ENCODE measurements around the gene APLN. TPM values are rescaled to one million over a fixed set of nuclear protein-coding genes. Genes with fewer than 3 reads are reported as not detected.

APLN gene
- total and polyA plus RNA-seq, 8 donors, result 1.0 to 14.2 (median 5.8) TPM

DNA sequence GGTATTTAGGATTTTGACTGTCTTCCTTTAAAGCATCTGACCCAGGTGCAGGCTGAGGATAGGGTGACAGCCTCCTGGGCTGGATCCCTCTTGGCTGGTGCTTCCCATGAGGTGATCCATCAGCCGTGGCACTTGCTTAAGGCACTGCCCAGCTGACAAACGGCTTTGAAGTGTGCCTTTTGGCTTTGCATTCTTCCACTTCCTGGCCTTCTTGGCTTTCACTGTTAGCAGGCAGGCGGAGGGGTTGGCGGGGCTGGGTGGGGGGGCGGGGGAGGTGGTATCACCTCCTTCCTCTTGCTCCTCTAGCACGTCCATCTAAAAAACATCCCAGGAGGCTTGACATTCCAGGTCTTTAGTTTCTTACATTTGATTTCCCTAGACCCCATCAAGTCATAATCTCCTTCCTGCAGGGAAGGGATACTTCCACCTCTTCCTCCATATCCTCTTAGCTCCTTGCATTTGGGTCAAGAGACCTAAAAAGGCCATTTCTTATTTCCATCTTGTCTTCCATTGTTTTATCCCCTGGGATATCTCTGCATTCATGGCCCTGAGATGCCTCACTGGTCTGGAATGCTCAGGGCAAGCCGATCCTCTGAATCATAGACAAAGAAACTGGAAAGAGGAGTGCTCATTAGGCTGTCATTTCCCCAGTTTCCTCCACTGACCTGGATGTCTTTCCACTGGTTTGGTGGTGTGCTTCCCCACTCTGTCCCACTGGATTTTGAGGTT is 11.3 kb upstream of the APLN start:
- no peak overlapping the region for H3K27ac ChIP-seq
- DNase-seq, result no peak
- H3K4me1 ChIP-seq, result no peaks in the 10 kb centered on the region
- no peaks in the 10 kb centered on the region for H3K36me3 ChIP-seq
- H3K4me3 ChIP-seq, result no peak overlapping the region
- ATAC-seq, result peak; percentile 75
- intact Hi-C loops (cut with DNase I), result no loop called here
- TF ChIP-seq, protein P1, sequence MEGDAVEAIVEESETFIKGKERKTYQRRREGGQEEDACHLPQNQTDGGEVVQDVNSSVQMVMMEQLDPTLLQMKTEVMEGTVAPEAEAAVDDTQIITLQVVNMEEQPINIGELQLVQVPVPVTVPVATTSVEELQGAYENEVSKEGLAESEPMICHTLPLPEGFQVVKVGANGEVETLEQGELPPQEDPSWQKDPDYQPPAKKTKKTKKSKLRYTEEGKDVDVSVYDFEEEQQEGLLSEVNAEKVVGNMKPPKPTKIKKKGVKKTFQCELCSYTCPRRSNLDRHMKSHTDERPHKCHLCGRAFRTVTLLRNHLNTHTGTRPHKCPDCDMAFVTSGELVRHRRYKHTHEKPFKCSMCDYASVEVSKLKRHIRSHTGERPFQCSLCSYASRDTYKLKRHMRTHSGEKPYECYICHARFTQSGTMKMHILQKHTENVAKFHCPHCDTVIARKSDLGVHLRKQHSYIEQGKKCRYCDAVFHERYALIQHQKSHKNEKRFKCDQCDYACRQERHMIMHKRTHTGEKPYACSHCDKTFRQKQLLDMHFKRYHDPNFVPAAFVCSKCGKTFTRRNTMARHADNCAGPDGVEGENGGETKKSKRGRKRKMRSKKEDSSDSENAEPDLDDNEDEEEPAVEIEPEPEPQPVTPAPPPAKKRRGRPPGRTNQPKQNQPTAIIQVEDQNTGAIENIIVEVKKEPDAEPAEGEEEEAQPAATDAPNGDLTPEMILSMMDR (IDR thresholded peaks at IDR 0.05), result no peak
- H3K27me3 ChIP-seq, result no peaks in the 10 kb centered on the region
- no peaks in the 10 kb centered on the region for H3K9me3 ChIP-seq

DNA sequence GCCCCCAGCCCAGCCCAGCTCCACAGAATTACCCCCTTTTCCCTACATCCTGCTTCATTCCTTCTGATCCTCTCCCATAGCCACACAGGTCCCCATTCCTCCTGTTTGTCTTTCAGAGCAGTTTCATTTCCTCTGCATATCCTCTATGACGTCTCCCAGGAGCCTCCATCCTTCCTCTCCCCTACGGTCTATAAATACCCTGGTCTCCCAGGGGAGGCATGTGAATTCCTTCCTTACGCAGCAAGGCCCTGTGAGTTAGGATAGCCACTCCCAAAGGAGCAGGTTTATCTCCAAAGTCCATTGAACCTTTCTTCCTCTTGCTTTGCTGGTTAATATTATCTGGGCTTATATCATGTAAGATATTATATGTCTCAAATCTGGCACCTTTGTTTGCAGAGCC is 8.4 kb upstream of the APLN start:
- intact Hi-C loops (cut with DNase I), result no loop called here
- no peak for DNase-seq
- no peaks in the 10 kb centered on the region for H3K4me1 ChIP-seq
- no peak for ATAC-seq
- H3K27me3 ChIP-seq, result no peaks in the 10 kb centered on the region
- H3K4me3 ChIP-seq, result no peak overlapping the region
- TF ChIP-seq, protein P1 (IDR thresholded peaks at IDR 0.05), result no peak
- H3K36me3 ChIP-seq, result no peaks in the 10 kb centered on the region
- H3K27ac ChIP-seq, result no peak overlapping the region
- H3K9me3 ChIP-seq, result no peaks in the 10 kb centered on the region

DNA sequence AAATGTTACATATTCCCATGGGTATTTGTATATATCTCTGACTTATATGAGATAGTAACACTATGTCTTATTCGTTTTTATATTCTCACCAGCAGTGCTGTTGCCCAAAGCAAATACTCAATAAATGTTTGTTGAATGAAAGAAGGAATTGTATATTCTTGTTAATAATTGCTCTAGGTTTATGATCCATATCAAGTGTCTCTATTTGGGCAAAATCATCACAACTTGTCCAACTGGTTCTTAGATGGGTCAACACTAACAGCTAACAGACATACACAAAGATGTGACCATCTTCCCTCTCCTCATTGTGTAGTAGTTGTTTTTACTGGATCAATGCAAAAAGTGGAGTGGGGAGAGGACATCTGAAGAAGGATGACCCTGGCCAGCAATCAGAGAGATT is 6.6 kb upstream of the APLN start:
- no peaks in the 10 kb centered on the region for H3K27me3 ChIP-seq
- no peaks in the 10 kb centered on the region for H3K36me3 ChIP-seq
- no peaks in the 10 kb centered on the region for H3K9me3 ChIP-seq
- intact Hi-C loops (cut with DNase I), result no loop called here
- no peak overlapping the region for H3K4me3 ChIP-seq
- DNase-seq (no peak), ATAC-seq (no peak)
- no peak overlapping the region for H3K27ac ChIP-seq
- H3K4me1 ChIP-seq, result no peaks in the 10 kb centered on the region
- TF ChIP-seq, protein P1 (IDR thresholded peaks at IDR 0.05), result no peak

DNA sequence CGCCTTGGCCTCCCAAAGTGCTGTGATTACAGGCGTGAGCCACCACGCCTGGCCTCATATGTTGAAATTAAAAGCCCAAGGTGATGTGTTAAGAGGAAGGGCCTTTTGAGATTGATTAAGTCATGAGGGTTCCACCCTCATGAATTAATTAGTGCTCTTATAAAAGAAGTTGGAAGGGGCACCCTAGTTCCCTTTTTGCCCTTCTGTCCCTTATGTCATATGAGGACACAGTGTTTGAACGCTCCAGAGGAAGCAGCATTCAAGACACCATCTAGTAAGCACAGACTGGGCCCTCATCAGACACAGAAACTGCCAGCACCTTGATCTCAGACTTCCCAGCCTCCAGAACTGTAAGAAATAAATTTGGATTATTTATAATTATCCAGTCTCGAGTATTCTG is 5.1 kb upstream of the APLN start:
- no peak for DNase-seq
- intact Hi-C loops (cut with DNase I), result no loop called here
- H3K4me1 ChIP-seq, result no peaks in the 10 kb centered on the region

DNA sequence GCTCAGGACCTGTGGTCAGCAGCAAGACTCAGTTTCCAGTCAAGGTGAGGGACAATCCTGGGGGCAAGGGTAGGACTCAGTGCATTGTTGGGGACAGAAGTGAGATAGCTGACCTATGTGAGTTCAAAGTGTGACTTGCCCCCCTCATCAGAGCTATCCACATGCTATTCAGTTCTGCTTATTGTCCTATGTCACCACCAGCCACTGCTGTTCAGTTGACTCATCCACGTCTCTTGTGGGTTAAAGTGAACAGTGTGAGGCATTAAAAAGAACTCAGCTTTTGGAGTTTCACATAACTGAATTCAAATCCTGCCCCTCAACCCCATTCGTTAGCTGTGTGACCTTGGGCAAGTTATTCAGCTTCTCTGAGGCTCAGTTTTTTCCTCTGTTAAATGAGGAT is 4.4 kb upstream of the APLN start:
- no peaks in the 10 kb centered on the region for H3K36me3 ChIP-seq
- no peak overlapping the region for H3K27ac ChIP-seq
- H3K27me3 ChIP-seq, result peaks cover 0 to 17% of the 10 kb centered on the region in 2 donors
- peaks cover 1 to 3% of the 10 kb centered on the region in 2 donors for H3K4me1 ChIP-seq
- H3K4me3 ChIP-seq, result no peak overlapping the region
- TF ChIP-seq, protein P1 (IDR thresholded peaks at IDR 0.05), result no peak
- H3K9me3 ChIP-seq, result no peaks in the 10 kb centered on the region
- intact Hi-C loops (cut with DNase I), result no loop called here
- ATAC-seq (no peak), DNase-seq (no peak)

More for the DNA sequence above, 5.1 kb upstream of the APLN start:
- Histone ChIP-seq H3K27me3 (peaks cover 0 to 10% of the 10 kb centered on the region in 2 donors), H3K36me3 (no peaks in the 10 kb centered on the region), H3K4me3 (no peak overlapping the region), H3K27ac (no peak overlapping the region), H3K9me3 (no peaks in the 10 kb centered on the region)
- no peak for ATAC-seq
- TF ChIP-seq, protein P1 (IDR thresholded peaks at IDR 0.05), result no peak

Measured in left lung (tissue), 10 donors.